Endodermal cell (in vitro differentiated cells): ENCODE results near the gene PRKCI. TPM values are rescaled to one million over a fixed set of nuclear protein-coding genes. Genes with fewer than 3 reads are reported as not detected.
"Not testable (repeated sequence)": the region's sequence is repeated elsewhere in the genome, so short reads cannot be mapped to it uniquely, and the experiment has no call there.

Source experiments
- DNase-seq: peaks from one replicate; pipeline ENCODE4 v3.0.0-alpha.2; 2017
- H3K27ac ChIP-seq: 2 replicates; pipeline ENCODE4 v1.5.1; 2013; ENCODE audit warnings: mild to moderate bottlenecking, low read depth, low read length, moderate library complexity
- H3K27me3 ChIP-seq: 2 replicates; pipeline ENCODE4 v1.6.1; 2013; ENCODE audit warnings: mild to moderate bottlenecking, low read length, moderate library complexity; ENCODE audit not compliant: insufficient read depth, control insufficient read depth, poor library complexity, severe bottlenecking
- H3K36me3 ChIP-seq: 2 replicates; pipeline ENCODE4 v1.7.0; 2013; ENCODE audit warnings: mild to moderate bottlenecking, low read length, moderate library complexity; ENCODE audit not compliant: control insufficient read depth, insufficient read depth
- H3K4me1 ChIP-seq: one replicate; pipeline ENCODE4 v1.7.0; 2013; ENCODE audit warnings: low read length; ENCODE audit not compliant: control insufficient read depth, insufficient read depth
- H3K4me3 ChIP-seq: 2 replicates; pipeline ENCODE4 v1.5.1; 2013; ENCODE audit warnings: mild to moderate bottlenecking, low read length, moderate library complexity
- H3K9ac ChIP-seq: 2 replicates; pipeline ENCODE4 v1.6.1; 2013; ENCODE audit warnings: mild to moderate bottlenecking, low read length, moderate library complexity; ENCODE audit not compliant: poor library complexity, severe bottlenecking; ENCODE audit errors: extremely low read depth
- H3K9me3 ChIP-seq: 2 replicates; pipeline ENCODE4 v1.6.1; 2013; ENCODE audit warnings: mild to moderate bottlenecking, low read length, moderate library complexity; ENCODE audit not compliant: control insufficient read depth
- H3K27ac Mint-ChIP-seq: 2 replicates; pipeline ENCODE4 v1.8.0; 2020; ENCODE audit warnings: mixed read lengths
- H3K27me3 Mint-ChIP-seq: 2 replicates; pipeline ENCODE4 v1.8.0; 2021; ENCODE audit warnings: mild to moderate bottlenecking, mixed read lengths; ENCODE audit not compliant: insufficient read depth
- H3K36me3 Mint-ChIP-seq: 2 replicates; pipeline ENCODE4 v1.8.0; 2020; ENCODE audit warnings: low read depth, mixed read lengths
- H3K4me1 Mint-ChIP-seq: 2 replicates; pipeline ENCODE4 v1.8.0; 2020; ENCODE audit warnings: mixed read lengths
- H3K4me3 Mint-ChIP-seq: 2 replicates; pipeline ENCODE4 v1.8.0; 2020; ENCODE audit warnings: mild to moderate bottlenecking, moderate library complexity, mixed read lengths
- H3K9me3 Mint-ChIP-seq: 2 replicates; pipeline ENCODE4 v1.8.0; 2020; ENCODE audit warnings: mild to moderate bottlenecking, mixed read lengths
- CTCF ChIP-seq: fragments of 200-600 bp; sonication (generic); conservative IDR thresholded peaks from 2 replicates; pipeline ENCODE4 v1.5.0; 2021; ENCODE audit warnings: antibody characterized with exemption, mild to moderate bottlenecking
- WGBS, 2 experiments: methylation state at CpG; one replicate each; pipeline versions ENCODE4 v1.1.5 to v1.1.7; 2013; ENCODE audit warnings: missing lambda C conversion rate in 2 of 2, mixed read lengths in 1 of 2; ENCODE audit not compliant: insufficient coverage in 1 of 2, insufficient read length in 1 of 2; 5-methylcytosine and 5-hydroxymethylcytosine counted together
- total RNA-seq, 2 donors: library from RNA; stranded (reverse); fragmentation: NEBNext Ultra II Directional in 1 of 2; extraction: Animal tissue kit (Norgen Biotek cat#: 25700) in 1 of 2; gene quantifications; 2 replicates in 1 of 2; 3 replicates in 1 of 2; pipeline ENCODE4 v1.2.1, GENCODE V29; 2021

The PRKCI gene
- total RNA-seq, 2 donors from 2014 or later = 81.9 to 103 TPM

GRCh38 chr3:170205302-170205701, 16.9 kb upstream of the PRKCI start:
- Histone ChIP-seq H3K9ac (no peak overlapping the region), H3K27me3 (no peaks in the 10 kb centered on the region), H3K9me3 (no peaks in the 10 kb centered on the region), H3K27ac (no peak overlapping the region), H3K36me3 (no peaks in the 10 kb centered on the region), H3K4me1 (peaks cover 4% of the 10 kb centered on the region), H3K4me3 (no peak overlapping the region)
- peaks cover 2% of the 10 kb centered on the region for H3K9me3 Mint-ChIP-seq
- H3K4me3 Mint-ChIP-seq = no peak overlapping the region
- DNase-seq = no peak
- H3K4me1 Mint-ChIP-seq = peaks cover 5% of the 10 kb centered on the region
- TF ChIP-seq CTCF = no peak
- H3K27ac Mint-ChIP-seq = no peak overlapping the region
- WGBS, 2 experiments = 97 to 100% methylated on average over 1 to 2 of the region's 2 CpGs
- no peaks in the 10 kb centered on the region for H3K27me3 Mint-ChIP-seq
- H3K36me3 Mint-ChIP-seq = no peaks in the 10 kb centered on the region

- H3K36me3 ChIP-seq, H3K27ac ChIP-seq, H3K36me3 Mint-ChIP-seq, H3K9ac ChIP-seq, H3K4me3 ChIP-seq, H3K27me3 ChIP-seq, H3K27ac Mint-ChIP-seq, H3K9me3 ChIP-seq, H3K9me3 Mint-ChIP-seq, H3K4me3 Mint-ChIP-seq, H3K4me1 ChIP-seq, H3K4me1 Mint-ChIP-seq, DNase-seq, H3K27me3 Mint-ChIP-seq: not testable (repeated sequence)
- 93 to 96% methylated on average over 7 to 11 of the region's 11 CpGs for WGBS, 2 experiments
Observed at GRCh38 chr3:170206164-170206762, 16.0 kb upstream of the PRKCI start.

DNA sequence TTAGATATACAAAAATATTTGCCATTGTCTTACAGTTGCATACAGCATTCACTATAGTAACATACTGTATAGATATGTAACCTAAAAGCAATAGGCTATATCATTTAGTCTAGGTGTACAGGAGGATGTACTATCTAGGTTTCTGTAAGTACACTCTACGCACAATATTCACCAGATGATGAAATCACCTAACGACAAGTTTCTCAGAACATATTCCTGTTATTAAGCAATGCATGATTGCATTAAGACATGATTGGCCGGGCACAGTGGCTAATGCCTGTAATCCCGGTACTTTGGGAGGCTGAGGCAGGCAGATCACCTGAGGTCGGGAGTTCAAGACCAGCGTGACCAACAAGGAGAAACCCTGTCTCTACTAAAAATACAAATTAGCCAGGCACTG, 14.5 kb upstream of the PRKCI start:
- no peaks in the 10 kb centered on the region for H3K36me3 ChIP-seq
- Mint-ChIP-seq H3K9me3 (peaks cover 11% of the 10 kb centered on the region), H3K4me3 (no peak overlapping the region), H3K36me3 (no peaks in the 10 kb centered on the region), H3K4me1 (peaks cover 5% of the 10 kb centered on the region), H3K27me3 (no peaks in the 10 kb centered on the region), H3K27ac (no peak overlapping the region)
- WGBS, 2 experiments = 65 to 80% methylated on average over 5 to 6 of the region's 6 CpGs
- no peak overlapping the region for H3K4me3 ChIP-seq
- no peak for DNase-seq
- H3K9me3 ChIP-seq = peaks cover 6% of the 10 kb centered on the region
- no peaks in the 10 kb centered on the region for H3K27me3 ChIP-seq
- no peak overlapping the region for H3K9ac ChIP-seq
- H3K4me1 ChIP-seq = peaks cover 4% of the 10 kb centered on the region
- no peak overlapping the region for H3K27ac ChIP-seq
- TF ChIP-seq CTCF = no peak

DNA sequence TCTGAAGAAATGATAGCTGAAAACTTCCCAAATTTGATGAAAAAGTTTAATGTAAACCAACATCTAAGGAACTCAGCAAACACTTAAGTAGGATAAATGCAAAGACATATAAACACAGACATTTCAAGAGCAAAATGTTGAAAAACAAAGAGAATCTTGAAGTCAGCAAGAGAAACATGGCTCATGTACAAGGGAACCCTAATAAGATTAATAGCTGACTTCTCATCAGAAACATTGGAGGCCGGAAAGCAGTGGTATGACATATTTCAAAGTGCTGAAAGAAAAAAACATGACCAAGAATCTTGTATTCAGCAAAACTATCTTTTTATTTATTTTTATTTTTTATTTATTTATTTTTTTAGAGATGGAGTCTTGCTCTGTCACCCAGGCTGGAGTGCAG, 10.6 kb upstream of the PRKCI start:
- Histone ChIP-seq H3K9me3 (peaks cover 6% of the 10 kb centered on the region), H3K27me3 (no peaks in the 10 kb centered on the region), H3K4me1 (no peaks in the 10 kb centered on the region), H3K36me3 (no peaks in the 10 kb centered on the region), H3K9ac (no peak overlapping the region), H3K27ac (no peak overlapping the region), H3K4me3 (no peak overlapping the region)
- H3K9me3 Mint-ChIP-seq = peaks cover 13% of the 10 kb centered on the region
- 100% methylated on average over 1 of the region's 1 CpG for WGBS, 2 experiments
- H3K4me1 Mint-ChIP-seq = no peaks in the 10 kb centered on the region
- no peak for TF ChIP-seq CTCF
- H3K4me3 Mint-ChIP-seq = no peak overlapping the region
- no peaks in the 10 kb centered on the region for H3K27me3 Mint-ChIP-seq
- no peak overlapping the region for H3K27ac Mint-ChIP-seq
- H3K36me3 Mint-ChIP-seq = no peaks in the 10 kb centered on the region
- DNase-seq = no peak
